Hematopoietic multipotent progenitor cell treated with erythropoietin and hydrocortisone succinate and interleukin-3 and kit ligand, for 8 days (in vitro differentiated cells): Measurements from ENCODE around the gene HP.
"Not testable (repeated sequence)": the region's sequence is repeated elsewhere in the genome, so short reads cannot be mapped to it uniquely, and the experiment has no call there.

Experiments
- DNase-seq: peaks from one replicate; pipeline ENCODE4 v3.0.0-alpha.2; 2015

Gene HP, protein sequence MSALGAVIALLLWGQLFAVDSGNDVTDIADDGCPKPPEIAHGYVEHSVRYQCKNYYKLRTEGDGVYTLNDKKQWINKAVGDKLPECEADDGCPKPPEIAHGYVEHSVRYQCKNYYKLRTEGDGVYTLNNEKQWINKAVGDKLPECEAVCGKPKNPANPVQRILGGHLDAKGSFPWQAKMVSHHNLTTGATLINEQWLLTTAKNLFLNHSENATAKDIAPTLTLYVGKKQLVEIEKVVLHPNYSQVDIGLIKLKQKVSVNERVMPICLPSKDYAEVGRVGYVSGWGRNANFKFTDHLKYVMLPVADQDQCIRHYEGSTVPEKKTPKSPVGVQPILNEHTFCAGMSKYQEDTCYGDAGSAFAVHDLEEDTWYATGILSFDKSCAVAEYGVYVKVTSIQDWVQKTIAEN

DNA sequence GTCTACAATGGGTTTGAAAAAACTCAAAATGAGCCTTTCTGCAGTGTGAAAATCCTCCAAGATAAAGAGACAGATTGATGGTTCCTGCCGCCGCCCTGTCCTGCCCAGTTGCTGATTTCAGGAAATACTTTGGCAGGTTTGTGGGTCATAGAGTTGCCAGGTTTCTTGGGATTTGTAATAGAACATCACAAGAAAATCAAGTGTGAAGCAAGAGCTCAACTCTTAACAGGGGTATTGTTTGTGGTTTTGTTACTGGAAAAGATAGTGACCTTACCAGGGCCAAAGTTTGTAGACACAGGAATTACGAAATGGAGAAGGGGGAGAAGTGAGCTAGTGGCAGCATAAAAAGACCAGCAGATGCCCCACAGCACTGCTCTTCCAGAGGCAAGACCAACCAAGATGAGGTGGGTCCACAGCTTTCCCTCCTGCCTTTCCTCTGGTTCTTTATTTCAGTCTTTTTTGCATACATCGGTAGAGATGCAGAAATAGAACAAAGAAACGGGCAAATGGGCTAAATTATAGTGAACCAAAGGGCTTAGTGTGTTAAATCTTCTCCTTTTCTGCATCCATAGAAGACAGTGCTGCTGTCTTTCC is at the start of gene HP:
Gene HP (plus strand): TSS at position 252 of the 594 bp plus-strand sequence. CDS start 148 bp downstream, at position 400.
- DNase-seq = not testable (repeated sequence)

DNA sequence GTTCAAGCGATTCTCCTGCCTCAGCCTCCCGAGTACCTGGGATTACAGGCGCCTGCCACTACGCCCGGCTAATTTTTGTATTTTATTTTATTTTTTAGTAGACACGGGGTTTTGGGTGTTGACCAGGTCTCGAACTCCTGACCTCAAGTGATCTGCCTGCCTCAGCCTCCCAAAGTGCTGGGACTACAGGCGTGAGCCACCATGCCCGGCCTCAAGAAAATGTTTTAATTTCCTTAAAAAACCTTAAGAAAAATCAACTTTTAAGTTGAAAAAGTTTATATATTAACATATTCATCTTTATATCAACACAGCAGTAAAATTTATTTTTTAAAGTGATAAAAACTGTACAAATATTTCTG is 46.3 kb upstream of the HP start:
- DNase-seq = not testable (repeated sequence)

DNA sequence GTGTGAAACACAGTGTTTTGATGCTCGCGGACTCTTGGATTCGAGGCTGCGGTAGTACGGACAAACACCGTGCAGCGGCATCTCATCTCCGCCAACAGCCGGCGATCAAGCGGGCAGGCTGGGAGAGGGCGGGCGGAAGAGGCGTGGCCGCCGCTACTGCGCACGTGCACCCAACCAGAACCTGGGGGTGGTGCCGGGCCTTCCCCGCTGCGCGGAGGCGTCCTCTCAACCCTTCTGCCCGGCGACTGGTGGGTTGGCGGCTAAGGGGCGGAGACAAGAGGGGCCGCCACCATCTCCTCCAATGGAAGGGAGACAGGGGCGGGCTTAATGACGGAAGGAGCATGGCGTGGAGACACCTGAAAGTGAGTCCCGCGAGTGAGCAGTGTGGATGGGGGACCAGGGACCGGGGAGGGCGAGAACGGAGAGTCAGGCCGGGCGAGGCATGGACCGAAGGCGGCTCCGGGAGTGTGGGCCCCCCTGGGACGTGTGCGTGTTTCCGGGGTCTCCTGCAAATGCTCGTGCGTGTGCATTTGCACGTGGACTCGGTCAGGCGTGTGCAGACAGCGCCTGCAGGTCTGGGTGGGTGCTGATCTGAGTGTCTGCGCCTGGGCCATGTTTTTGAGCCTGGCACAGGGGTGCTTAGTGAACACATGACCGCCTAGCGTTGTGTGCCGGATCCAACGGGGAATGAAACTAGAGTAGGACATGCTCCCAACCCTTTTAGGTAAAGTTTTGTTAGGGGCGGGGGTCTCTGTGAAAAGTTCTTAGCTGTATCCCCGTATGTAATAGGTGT is 45.7 kb upstream of the HP start, which contains the start of gene DHODH:
Gene DHODH (plus strand): TSS at position 321 of the 793 bp plus-strand sequence. CDS start 21 bp downstream, at position 342.
- peak; percentile 98 for DNase-seq

DNA sequence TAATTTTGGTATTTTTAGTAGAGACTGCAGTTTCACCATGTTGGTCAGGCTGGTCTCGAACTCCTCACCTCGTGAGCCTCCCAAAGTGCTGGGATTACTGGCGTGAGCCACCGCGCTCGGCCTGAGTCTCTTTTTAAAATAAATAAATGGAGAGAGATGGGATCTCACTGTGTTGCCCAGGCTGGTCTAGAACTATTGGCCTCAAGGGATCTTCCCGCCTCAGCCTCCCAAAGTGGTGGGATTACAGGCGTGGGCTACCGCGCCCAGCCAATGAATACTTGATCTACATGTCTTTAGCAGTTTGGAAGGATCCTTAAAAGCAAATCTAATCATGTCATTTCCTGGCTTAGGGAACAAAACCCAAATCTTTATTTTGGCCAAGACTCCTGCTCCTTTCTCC is 44.5 kb upstream of the HP start:
- DNase-seq = no peak

DNA sequence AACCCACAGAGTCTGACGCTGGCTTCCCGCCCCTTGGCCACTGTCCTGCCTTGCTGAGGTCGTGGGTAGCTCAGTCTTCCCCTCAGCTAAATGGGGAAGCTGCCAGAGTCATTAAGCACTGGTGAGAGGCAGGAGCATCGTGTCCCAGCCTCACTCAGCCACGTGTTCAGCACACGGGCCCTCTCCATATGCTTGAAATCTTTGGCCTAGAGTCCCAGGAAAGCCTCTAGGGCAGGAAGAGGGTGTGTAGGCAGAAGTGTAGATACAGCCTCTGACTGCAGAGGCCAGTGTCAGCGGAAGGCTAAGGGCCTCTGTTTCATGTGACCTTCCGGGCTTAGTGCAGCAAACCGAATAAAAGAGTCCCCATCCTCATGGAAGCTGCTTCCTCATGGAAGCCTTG is 41.7 kb upstream of the HP start:
- peak; percentile 38 for DNase-seq

DNA sequence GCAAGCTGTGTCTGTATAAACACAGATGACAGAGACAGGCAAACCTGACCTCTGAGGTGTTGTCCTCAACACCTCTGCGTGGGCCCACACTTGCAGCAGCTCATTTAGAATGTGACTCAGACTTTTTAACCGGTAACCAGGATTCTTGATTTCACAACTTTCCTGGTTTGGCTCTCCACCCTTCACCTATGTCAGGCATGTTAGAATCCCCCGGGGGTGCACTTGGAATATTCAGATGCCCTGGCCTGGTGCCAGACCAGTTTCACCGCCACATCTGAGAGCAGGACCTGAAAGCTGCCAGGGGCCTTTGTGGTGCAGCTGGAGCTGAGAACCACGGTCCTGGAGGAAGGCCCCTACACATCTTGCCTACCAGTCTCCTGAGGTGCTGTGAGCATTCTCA is 40.9 kb upstream of the HP start:
- no peak for DNase-seq

DNA sequence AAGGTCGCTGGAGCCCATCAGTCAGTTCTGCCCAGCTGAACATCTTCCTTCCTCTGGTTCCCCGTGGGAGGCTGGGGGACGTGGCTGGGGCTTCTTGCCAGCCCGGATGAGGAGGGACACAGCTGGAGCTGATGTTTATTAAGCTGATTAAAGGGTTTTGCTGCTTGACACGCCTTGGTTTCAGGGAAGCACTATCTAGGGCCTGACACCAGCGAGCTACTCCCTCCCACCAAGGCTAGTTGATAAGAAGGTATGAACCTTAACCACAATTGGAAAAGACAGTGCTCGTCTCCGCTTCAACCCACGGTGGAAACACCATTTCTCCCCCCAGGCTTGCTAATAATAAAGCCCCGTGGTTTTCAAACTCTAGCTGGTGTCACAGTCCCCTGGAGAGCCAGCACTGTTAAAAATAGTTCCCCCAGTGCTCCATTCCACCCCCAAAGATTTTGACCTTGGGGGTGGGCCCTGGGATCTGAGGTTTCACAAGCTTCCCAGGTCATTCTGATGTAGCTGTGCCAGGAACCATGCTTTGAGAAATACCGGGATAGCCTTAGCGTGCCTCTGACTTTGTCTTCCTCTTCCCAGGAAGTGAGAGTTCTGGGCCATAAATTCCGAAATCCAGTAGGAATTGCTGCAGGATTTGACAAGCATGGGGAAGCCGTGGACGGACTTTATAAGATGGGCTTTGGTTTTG is 40.3 kb upstream of the HP start:
- DNase-seq = peak; percentile 98

DNA sequence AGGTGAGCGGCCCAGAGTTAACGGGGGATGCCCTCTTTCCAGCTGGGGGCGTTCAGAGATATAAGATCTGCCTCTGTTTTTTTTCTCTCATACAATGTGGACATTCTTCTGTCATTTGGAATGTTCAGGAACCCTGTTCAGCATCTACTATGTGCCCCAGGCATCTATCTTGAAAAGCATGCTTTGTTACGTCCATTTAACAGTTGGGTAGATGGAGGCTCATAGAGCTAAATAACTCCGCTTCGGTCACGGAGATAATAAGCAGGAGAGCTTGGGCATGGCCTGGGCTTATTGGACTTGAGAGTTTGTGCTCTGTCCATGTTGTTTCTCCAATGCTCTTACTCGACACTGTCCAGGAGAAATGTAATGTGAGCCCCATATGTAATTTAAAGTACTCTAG is 39.6 kb upstream of the HP start:
- DNase-seq = no peak

DNA sequence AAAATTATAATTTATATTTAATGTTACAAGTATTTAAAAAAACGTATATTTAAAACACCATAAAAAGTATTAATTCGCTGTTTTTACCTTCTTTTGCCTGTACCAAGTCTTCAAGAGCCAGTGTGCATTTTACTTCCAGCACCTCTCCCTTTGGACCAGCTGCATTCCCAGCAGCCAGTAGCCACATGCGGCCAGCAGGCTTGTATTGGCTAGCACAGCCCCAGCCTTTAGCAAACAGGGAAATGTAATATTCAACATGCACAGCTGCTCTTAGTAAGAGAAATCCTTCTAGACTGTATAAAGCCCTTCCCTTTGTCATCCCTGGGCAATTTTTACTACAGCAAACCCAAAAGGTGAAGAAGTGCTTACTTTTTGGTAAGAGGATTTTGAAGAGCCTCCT is 39.2 kb upstream of the HP start:
- DNase-seq = no peak

DNA sequence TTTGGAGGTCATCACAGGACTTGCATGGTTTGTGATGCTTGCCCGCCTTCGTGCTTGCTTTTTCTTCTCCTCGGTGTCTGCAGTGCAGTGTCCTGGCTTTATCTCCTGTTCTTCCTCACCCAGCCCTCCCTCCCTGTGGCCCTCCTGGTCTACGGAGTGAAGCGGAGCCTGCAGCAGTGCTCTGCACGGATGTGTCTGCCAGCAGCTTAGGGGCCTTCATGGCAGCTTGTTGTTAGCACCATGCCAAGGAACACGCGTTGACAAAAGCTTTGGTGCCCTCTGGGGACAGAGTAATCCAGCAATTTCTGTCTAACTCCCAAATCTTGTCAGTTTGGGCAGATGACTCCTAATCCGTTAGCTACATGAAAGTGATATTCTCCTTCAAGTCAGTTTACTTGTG is 35.8 kb upstream of the HP start:
- DNase-seq = peak; percentile 21

DNA sequence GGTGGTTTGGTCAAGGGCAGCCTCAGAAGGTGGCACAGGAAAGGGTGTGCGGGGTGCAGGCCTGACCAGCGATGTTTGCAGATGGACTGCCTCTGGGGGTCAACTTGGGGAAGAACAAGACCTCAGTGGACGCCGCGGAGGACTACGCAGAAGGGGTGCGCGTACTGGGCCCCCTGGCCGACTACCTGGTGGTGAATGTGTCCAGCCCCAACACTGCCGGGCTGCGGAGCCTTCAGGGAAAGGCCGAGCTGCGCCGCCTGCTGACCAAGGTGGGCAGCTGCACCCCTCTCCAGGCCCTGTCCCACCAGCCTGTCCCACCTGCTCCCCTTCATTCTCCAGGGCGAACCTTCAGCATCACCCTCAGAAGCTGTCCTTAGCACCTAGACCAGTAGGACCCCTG is 33.3 kb upstream of the HP start:
- DNase-seq = no peak

DNA sequence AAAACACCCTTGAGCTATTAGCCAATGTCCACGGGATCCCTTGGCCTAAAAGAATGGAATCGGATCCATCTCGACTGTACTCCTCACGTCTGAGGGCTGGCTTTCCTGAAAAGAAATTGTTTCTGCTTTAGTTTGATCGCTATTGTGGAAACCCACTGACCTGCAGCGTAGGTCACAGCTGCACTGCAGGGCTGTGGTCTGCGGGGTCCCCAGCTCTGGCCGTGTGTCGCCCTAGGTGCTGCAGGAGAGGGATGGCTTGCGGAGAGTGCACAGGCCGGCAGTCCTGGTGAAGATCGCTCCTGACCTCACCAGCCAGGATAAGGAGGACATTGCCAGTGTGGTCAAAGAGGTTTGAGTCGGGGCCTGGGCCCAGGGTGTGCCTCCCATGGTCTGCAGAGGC is 32.2 kb upstream of the HP start:
- DNase-seq = no peak

DNA sequence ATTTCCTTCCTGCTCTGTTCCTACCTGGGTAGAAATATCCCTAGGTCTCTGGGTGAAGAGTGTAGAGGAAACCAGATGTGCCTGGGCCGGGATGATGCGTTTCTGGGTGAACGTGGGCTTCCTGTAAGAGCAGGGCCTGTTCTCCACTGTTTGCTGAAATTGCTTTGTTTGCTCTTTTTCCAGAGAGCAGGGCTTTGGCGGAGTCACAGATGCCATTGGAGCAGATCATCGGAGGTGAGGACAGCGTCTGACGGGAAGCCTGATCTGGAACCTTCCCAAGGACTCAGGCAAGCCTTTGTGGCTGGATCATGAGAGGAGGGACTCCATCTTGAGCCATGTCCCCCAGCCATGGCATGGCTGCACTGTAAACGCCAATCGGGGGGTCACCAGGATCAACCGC is 30.3 kb upstream of the HP start:
- DNase-seq = no peak

DNA sequence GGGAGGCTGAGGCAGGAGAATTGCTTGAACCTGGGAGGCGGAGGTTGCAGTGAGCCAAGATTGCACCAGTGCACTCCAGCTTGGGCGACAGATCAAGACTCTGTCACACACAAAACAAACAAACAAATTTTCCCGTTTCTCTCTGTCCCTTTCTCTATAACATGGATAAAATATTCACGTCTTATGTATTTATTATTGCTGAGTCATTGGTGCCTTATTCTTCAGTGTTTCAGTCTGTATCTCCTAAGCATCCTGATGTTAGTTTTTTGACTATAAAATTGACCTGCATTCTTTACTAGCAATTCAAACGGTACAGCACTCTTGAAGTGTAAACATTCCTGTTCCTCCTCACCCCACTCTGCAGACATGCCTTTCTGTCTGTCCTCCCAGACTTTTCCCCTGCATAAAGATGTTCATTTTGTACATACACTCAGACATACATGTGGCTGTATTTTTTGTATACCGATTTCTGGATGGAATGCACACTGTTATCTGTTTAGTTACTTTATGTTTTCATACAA is 29.4 kb upstream of the HP start:
- DNase-seq = no peak

DNA sequence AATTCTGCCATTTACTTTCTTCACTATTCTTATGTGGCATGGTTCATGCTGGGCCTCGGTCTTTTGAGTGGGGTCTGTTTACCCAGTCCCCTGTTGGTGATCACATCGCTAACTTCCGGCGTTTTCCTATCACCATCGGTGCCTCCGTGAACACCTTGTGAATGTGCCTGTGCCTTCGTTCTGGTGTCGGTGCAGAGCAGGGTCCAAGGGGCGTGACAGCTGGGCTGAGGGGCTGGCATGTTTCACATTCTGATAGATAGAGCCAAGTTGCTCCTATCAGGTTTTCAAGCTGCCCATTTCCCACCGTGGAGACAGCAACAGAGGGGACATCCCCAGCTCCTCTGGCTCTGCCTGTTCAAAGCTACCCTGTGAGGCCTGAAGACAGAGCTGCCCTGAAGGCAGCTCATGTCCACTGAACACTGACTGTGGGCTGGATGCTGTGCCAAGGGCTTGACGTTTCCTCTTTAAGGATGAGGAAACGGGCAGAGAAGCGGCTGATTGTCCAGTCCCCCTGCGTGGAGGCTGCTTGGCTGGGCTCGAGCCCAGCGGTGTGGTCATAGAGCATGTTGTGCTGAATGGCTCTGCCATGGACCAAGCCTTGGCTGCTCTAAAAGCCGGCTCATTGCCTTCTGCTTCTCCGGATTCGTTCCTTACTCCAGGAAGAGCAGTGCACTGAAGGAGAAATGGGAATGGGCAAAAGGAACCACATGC is 28.7 kb upstream of the HP start:
- no peak for DNase-seq

DNA sequence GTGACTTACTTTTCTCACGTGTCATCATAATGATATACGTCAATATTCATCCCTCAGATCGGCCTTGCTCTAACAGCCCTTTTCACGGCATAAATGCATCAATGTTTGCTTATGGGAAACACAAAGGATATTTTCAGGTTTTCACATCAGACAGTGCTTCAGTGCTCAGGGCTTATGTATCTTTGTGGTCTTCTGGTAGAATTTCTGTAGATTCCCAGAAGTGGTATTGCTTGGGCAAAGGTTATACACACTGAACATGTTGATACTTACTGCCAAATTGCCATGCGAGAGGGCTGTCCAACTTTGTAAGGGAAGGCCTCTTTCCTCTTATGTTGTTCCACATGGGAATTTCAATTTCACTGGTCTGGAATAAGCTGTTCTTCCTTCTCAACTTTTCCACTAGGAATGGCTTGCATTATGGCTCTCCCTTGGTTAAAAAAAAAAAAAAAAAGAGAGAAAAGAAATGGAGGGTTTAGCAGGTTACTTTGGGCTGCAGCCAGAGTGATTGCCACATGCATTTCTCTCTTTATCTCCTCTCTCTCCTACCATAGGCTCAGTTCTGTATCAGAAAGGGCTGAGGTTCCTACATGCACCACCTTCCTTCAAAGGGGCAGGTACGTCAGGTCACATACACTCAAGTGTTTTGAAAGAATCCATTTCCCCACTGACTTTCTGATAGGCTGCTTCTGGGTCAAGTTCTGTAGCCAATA is 26.5 kb upstream of the HP start:
- no peak for DNase-seq

DNA sequence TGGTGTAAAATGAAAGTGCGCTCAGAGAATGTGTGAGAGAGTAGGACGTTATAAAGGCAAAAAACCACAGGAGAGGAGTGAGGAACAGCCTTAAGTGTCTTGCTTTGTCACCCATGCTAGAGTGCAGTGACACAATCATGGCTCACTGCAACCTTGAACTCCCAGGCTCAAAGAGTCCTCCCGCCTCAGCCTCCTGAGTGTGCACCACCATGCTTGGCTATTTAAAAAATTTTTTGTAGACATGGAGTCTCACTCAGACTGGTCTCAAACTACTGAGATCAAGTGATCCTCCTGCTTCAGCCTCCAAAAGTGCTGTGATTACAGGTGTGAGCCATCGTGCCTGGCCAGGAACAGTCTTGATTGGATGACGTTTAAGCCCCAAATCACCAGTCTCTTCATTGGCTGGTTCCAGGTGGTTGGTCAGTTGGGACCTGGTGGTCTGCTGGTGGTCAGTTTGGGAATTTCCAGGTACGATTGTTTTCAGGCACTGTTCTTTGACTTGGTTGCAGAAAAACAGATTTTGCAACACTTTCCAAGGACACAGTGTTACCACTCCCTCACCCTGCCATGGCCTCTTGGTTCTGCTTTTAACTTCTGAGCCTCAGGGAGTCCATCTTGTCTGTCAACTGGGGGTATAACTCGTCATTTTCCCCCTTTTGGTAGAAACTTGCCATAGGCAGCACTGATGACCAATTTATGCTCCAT is 24.6 kb upstream of the HP start:
- no peak for DNase-seq

DNA sequence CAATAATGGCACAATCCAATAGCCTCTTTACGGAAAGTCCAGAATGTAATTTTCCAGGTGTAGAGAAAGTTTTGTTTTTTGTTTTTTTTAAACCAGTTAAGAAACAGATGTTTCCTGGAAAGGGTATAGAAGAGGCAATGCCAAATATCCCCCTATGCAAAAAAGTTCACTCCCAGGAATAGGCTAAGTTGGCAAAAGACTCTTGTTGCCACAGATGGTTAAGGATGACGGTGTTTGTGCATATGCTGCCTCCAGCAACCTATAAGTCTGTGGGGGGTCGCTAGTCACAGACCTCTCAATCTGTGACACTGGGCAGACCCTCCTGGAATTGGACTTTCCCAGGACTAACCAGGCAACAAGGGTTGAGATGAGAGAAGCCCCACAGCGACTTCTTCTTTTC is 20.9 kb upstream of the HP start:
- no peak for DNase-seq

DNA sequence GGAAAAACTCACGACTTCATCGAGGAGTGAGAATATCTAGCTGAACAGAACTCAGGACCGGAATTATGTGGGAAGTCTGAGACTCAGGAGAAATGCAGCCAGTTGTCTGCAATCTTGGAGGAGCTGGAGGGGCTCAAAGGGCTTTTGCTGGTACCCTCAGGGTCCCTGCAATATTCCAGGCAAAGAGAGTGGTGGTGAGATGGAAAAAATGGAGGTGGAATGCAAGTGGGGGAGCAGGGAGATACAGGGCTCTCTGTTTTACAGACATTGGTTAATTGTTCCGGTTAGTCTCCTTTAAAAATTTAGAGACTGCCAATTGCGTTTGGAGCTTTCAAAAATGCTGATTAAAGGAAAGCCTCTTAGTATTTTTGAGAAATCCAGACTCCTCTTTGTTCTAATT is 18.2 kb upstream of the HP start:
- DNase-seq = no peak

DNA sequence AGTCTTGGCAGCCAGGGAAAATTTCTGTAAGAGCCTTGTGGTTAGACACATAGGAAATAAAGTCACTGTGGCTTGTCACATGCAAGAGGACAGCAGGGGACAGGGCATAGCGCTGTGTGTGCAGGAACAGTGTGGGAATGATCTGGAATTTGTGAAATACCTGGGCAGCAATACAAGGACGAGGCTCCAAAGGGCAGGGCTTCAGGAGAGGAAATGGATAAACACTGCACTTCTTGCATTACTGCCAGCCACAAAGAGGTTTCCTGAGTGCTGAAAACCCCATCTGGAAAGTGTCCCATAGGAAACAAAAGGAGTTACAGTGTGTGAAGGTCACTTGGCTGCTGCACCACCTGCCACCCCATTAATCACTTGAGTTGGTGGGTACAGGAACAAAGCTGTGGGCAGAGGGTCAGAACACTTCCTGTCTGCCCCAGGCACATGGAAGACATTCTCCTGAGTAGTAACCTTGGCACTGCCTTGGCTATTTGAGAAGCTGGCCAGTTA is 12.1 kb upstream of the HP start:
- no peak for DNase-seq

DNA sequence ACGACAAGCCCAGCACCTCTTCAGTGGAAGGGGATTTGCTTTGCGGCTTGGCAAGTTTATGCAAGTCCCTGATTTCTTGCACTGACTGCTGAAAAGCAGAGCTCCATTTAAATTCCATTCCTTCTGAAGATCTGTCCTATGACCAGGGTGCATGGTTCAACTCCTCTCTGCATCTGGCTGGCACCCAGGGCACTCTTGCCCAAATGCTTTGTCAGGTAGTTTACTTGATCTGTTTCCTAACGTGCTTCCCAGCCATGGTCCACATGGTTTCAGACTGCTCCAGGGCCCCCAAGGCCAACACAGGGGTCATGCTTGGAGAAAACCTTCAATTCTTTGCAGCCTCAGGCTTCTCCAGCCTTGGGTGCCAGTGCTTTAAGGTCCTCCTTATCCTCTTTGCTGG is 11.2 kb upstream of the HP start:
- no peak for DNase-seq
